ENCODE results near the gene TCF25.

TCF25 gene

GRCh38 chr16:89952049-89952448 is 78.7 kb downstream of the TCF25 start:
- Histone ChIP-seq H3K27me3 (ENCODE audit: control insufficient read depth in 1 of 2, insufficient read depth in 2 of 2, low read length in 2 of 2) (no peaks in the 10 kb centered on the region), H3K4me1 (ENCODE audit: control insufficient read depth, insufficient read depth, low read length) (peaks cover 19% of the 10 kb centered on the region), H3K9ac (ENCODE audit: low read length in 2 of 2) (no peak overlapping the region), H3K27ac (ENCODE audit: low read length) (no peak overlapping the region), H3K36me3 (ENCODE audit: control insufficient read depth in 2 of 2, insufficient read depth in 2 of 2, low read length in 2 of 2) (peaks cover 4 to 5% of the 10 kb centered on the region in 2 donors), H3K9me3 (ENCODE audit: control insufficient read depth in 2 of 2, low read length in 2 of 2) (no peaks in the 10 kb centered on the region), H3K4me3 (ENCODE audit: low read length in 2 of 2) (no peak overlapping the region)

- no peak overlapping the region for H3K9ac ChIP-seq (ENCODE audit: low read length in 2 of 2)
- peaks cover 17% of the 10 kb centered on the region for H3K4me1 ChIP-seq (ENCODE audit: control insufficient read depth, insufficient read depth, low read length)
- no peaks in the 10 kb centered on the region for H3K9me3 ChIP-seq (ENCODE audit: control insufficient read depth in 2 of 2, low read length in 2 of 2)
- no peak overlapping the region for H3K4me3 ChIP-seq (ENCODE audit: low read length in 2 of 2)
- H3K36me3 ChIP-seq (ENCODE audit: control insufficient read depth in 2 of 2, insufficient read depth in 2 of 2, low read length in 2 of 2), result peaks cover 6% of the 10 kb centered on the region in 2 donors
- H3K27me3 ChIP-seq (ENCODE audit: control insufficient read depth in 1 of 2, insufficient read depth in 2 of 2, low read length in 2 of 2), result no peaks in the 10 kb centered on the region
- no peak overlapping the region for H3K27ac ChIP-seq (ENCODE audit: low read length)
Measured at GRCh38 chr16:89952551-89952950, 79.2 kb downstream of the TCF25 start.

GRCh38 chr16:89953671-89954406 is 80.4 kb downstream of the TCF25 start:
- Histone ChIP-seq H3K9me3 (ENCODE audit: control insufficient read depth in 2 of 2, low read length in 2 of 2) (no peaks in the 10 kb centered on the region), H3K27ac (ENCODE audit: low read length) (no peak overlapping the region), H3K9ac (ENCODE audit: low read length in 2 of 2) (no peak overlapping the region), H3K4me3 (ENCODE audit: low read length in 2 of 2) (no peak overlapping the region), H3K4me1 (ENCODE audit: control insufficient read depth, insufficient read depth, low read length) (peaks cover 9% of the 10 kb centered on the region), H3K36me3 (ENCODE audit: control insufficient read depth in 2 of 2, insufficient read depth in 2 of 2, low read length in 2 of 2) (peaks cover 10 to 16% of the 10 kb centered on the region in 2 donors), H3K27me3 (ENCODE audit: control insufficient read depth in 1 of 2, insufficient read depth in 2 of 2, low read length in 2 of 2) (no peaks in the 10 kb centered on the region)

DNA sequence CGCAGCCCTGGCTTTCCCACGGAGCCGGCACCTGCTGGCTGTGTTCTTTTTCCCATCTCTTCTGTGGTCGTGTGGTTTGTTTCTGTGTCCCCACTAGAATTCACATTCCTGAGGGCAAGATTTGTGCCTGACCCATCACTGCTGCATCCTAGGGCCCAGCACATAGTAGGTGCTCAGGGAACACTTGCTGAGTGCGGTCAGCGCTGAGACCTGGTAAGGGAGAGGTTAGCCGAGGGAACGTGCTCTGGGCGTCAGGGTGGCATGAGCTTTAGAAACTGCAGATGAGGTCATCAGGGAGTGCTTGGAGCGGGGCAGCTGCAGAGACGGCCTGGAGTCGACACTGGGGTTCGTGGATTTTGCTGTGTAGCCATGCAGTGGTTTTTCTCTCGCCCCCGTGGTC is 81.1 kb downstream of the TCF25 start:
- H3K9ac ChIP-seq (ENCODE audit: low read length in 2 of 2), result no peak overlapping the region
- H3K9me3 ChIP-seq (ENCODE audit: control insufficient read depth in 2 of 2, low read length in 2 of 2), result no peaks in the 10 kb centered on the region
- no peak overlapping the region for H3K27ac ChIP-seq (ENCODE audit: low read length)
- no peaks in the 10 kb centered on the region for H3K27me3 ChIP-seq (ENCODE audit: control insufficient read depth in 1 of 2, insufficient read depth in 2 of 2, low read length in 2 of 2)
- peaks cover 10 to 20% of the 10 kb centered on the region in 2 donors for H3K36me3 ChIP-seq (ENCODE audit: control insufficient read depth in 2 of 2, insufficient read depth in 2 of 2, low read length in 2 of 2)
- no peak overlapping the region for H3K4me3 ChIP-seq (ENCODE audit: low read length in 2 of 2)
- H3K4me1 ChIP-seq (ENCODE audit: control insufficient read depth, insufficient read depth, low read length), result peaks cover 4% of the 10 kb centered on the region

DNA sequence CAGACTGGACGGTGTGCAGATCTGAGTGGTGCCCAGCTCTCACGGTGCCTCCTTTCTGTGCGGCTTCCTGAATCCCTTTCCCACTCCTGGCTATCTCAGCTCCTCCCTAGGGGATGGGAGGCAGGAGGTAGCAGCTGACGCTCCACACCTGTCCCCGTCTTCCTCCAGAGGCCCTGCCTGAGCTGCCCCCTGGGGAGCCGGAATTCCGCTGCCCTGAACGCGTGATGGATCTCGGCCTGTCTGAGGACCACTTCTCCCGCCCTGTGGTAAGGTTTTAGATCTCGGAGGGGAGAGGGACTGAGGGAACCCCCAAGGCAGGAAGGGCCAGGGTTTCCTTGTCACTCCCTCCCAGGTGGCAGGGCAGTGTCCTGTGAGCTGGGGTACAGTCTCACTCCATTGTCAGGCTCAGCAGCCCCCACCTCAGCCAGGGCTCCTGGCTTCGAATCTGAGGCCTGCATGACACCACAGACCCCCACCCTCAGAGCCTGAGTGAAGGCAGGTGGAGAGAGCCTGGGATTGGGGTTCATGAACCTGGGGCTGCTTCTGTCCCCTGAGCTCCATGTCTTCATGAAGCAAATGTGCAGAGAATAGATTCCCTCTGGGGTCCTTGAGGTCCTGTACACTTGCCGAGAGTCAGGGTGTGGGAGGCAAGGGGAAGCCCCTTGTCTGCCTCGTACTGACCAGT is 81.8 kb downstream of the TCF25 start:
- Histone ChIP-seq H3K36me3 (ENCODE audit: control insufficient read depth in 2 of 2, insufficient read depth in 2 of 2, low read length in 2 of 2) (peaks cover 10 to 20% of the 10 kb centered on the region in 2 donors), H3K4me1 (ENCODE audit: control insufficient read depth, insufficient read depth, low read length) (no peaks in the 10 kb centered on the region), H3K9ac (ENCODE audit: low read length in 2 of 2) (no peak overlapping the region), H3K9me3 (ENCODE audit: control insufficient read depth in 2 of 2, low read length in 2 of 2) (no peaks in the 10 kb centered on the region), H3K27me3 (ENCODE audit: control insufficient read depth in 1 of 2, insufficient read depth in 2 of 2, low read length in 2 of 2) (no peaks in the 10 kb centered on the region), H3K4me3 (ENCODE audit: low read length in 2 of 2) (no peak overlapping the region), H3K27ac (ENCODE audit: low read length) (no peak overlapping the region)

DNA sequence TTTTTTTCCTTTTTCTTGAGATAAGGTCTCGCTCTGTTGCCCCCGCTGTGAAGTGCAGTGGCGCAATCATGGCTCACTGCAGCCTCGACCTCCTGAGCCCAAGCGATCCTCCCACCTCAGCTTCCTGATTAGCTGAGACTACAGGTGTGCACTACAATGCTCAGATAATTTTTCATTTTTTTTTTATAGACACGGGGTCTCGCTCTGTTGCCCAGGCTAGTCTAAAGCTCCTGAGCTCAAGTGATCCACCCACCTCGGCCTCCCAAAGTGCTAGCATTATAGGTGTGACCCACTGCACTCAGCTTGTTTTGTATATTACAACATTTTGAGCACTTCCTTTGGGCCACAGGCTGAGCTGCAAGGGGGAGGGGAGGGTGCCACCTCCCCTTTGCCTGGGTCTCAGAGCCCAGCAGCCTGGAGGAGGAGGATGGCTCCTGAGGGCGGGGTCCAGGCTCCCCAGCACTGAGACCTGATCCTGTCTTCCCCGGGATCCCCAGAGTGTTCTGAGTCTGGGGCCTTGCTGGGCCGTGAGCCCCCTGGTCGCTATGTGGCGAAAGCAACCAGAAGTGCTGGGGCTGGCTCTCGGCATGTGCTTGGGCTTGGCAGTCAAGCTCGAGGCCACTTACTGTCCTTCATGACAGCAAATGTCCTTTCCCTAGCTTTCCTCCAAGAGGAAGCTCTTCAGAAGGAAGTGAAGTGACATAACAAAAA is 83.3 kb downstream of the TCF25 start:
- H3K36me3 ChIP-seq (ENCODE audit: control insufficient read depth in 2 of 2, insufficient read depth in 2 of 2, low read length in 2 of 2), result peaks cover 18 to 25% of the 10 kb centered on the region in 2 donors
- H3K4me1 ChIP-seq (ENCODE audit: control insufficient read depth, insufficient read depth, low read length), result no peaks in the 10 kb centered on the region
- no peaks in the 10 kb centered on the region for H3K9me3 ChIP-seq (ENCODE audit: control insufficient read depth in 2 of 2, low read length in 2 of 2)
- no peaks in the 10 kb centered on the region for H3K27me3 ChIP-seq (ENCODE audit: control insufficient read depth in 1 of 2, insufficient read depth in 2 of 2, low read length in 2 of 2)
- H3K27ac ChIP-seq (ENCODE audit: low read length), result no peak overlapping the region
- H3K9ac ChIP-seq (ENCODE audit: low read length in 2 of 2), result no peak overlapping the region
- no peak overlapping the region for H3K4me3 ChIP-seq (ENCODE audit: low read length in 2 of 2)

GRCh38 chr16:89957216-89957785 is 83.9 kb downstream of the TCF25 start:
- Histone ChIP-seq H3K27ac (ENCODE audit: low read length) (no peak overlapping the region), H3K4me3 (ENCODE audit: low read length in 2 of 2) (no peak overlapping the region), H3K27me3 (ENCODE audit: control insufficient read depth in 1 of 2, insufficient read depth in 2 of 2, low read length in 2 of 2) (no peaks in the 10 kb centered on the region), H3K9me3 (ENCODE audit: control insufficient read depth in 2 of 2, low read length in 2 of 2) (no peaks in the 10 kb centered on the region), H3K36me3 (ENCODE audit: control insufficient read depth in 2 of 2, insufficient read depth in 2 of 2, low read length in 2 of 2) (peaks cover 18 to 26% of the 10 kb centered on the region in 2 donors), H3K4me1 (ENCODE audit: control insufficient read depth, insufficient read depth, low read length) (no peaks in the 10 kb centered on the region), H3K9ac (ENCODE audit: low read length in 2 of 2) (no peak overlapping the region)

DNA sequence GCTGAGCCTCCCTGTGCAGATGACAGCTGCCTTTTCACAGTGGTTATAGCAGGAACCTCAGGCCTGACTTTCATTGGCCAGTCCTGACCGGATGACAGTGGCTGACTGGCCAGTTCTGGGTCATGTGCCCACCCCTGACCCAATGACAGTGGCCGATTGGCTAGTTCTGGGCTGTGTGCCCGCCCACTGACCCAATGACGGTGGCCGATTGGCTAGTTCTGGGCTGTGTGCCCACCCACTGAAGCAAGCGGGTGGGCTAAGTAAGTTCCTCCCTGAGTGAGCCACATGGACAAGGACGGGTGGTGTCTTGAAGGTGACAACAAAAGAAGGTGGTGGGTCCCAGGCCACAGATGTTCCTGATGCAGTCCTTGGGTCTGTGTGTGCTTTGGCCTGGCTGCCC is 84.7 kb downstream of the TCF25 start:
- no peaks in the 10 kb centered on the region for H3K27me3 ChIP-seq (ENCODE audit: control insufficient read depth in 1 of 2, insufficient read depth in 2 of 2, low read length in 2 of 2)
- no peaks in the 10 kb centered on the region for H3K4me1 ChIP-seq (ENCODE audit: control insufficient read depth, insufficient read depth, low read length)
- H3K9me3 ChIP-seq (ENCODE audit: control insufficient read depth in 2 of 2, low read length in 2 of 2), result no peaks in the 10 kb centered on the region
- no peak overlapping the region for H3K27ac ChIP-seq (ENCODE audit: low read length)
- peaks cover 18 to 26% of the 10 kb centered on the region in 2 donors for H3K36me3 ChIP-seq (ENCODE audit: control insufficient read depth in 2 of 2, insufficient read depth in 2 of 2, low read length in 2 of 2)
- no peak overlapping the region for H3K9ac ChIP-seq (ENCODE audit: low read length in 2 of 2)
- H3K4me3 ChIP-seq (ENCODE audit: low read length in 2 of 2), result no peak overlapping the region

DNA sequence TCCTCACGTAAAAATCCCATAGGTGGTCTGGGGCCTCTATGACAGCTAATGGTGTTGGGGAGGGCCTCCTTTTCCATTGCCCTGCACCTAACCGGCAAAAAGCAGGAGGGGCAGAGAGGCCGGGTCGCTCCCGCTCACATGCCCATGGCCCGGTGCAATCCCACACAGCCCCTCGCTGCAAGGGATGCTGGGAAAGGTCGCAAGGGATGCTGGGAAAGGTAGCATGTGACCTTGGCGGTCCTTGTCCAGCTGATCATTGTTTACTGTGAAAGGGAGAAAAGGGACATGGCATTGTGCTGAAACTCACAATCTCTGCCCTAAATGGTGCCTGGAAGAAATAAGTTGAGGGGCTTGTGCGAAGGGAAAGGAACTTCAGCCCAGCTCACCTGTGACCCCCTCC is 85.2 kb downstream of the TCF25 start:
- Histone ChIP-seq H3K27ac (ENCODE audit: low read length) (no peak overlapping the region), H3K36me3 (ENCODE audit: control insufficient read depth in 2 of 2, insufficient read depth in 2 of 2, low read length in 2 of 2) (peaks cover 18 to 28% of the 10 kb centered on the region in 2 donors), H3K9ac (ENCODE audit: low read length in 2 of 2) (no peak overlapping the region), H3K9me3 (ENCODE audit: control insufficient read depth in 2 of 2, low read length in 2 of 2) (no peaks in the 10 kb centered on the region), H3K4me3 (ENCODE audit: low read length in 2 of 2) (no peak overlapping the region), H3K4me1 (ENCODE audit: control insufficient read depth, insufficient read depth, low read length) (no peaks in the 10 kb centered on the region), H3K27me3 (ENCODE audit: control insufficient read depth in 1 of 2, insufficient read depth in 2 of 2, low read length in 2 of 2) (no peaks in the 10 kb centered on the region)

GRCh38 chr16:89960966-89961365 is 87.6 kb downstream of the TCF25 start:
- H3K4me3 ChIP-seq (ENCODE audit: low read length in 2 of 2), result no peak overlapping the region
- no peaks in the 10 kb centered on the region for H3K9me3 ChIP-seq (ENCODE audit: control insufficient read depth in 2 of 2, low read length in 2 of 2)
- no peak overlapping the region for H3K9ac ChIP-seq (ENCODE audit: low read length in 2 of 2)
- peaks cover 13 to 28% of the 10 kb centered on the region in 2 donors for H3K36me3 ChIP-seq (ENCODE audit: control insufficient read depth in 2 of 2, insufficient read depth in 2 of 2, low read length in 2 of 2)
- H3K4me1 ChIP-seq (ENCODE audit: control insufficient read depth, insufficient read depth, low read length), result no peaks in the 10 kb centered on the region
- no peaks in the 10 kb centered on the region for H3K27me3 ChIP-seq (ENCODE audit: control insufficient read depth in 1 of 2, insufficient read depth in 2 of 2, low read length in 2 of 2)
- H3K27ac ChIP-seq (ENCODE audit: low read length), result no peak overlapping the region
